Fibroblast of lung (primary cell): ENCODE results near the gene FAR1. TPM values are rescaled to one million over a fixed set of nuclear protein-coding genes. Genes with fewer than 3 reads are reported as not detected.

Experiments used
- DNase-seq, 2 donors: peaks; one replicate each; pipeline versions ENCODE4 v3.0.0 to v3.0.0-alpha.2; 2010; ENCODE audit warnings: low read depth in 2 of 2
- H2AFZ ChIP-seq: 2 replicates; pipeline ENCODE4 v1.5.1; 2012; ENCODE audit warnings: low read length, control low read depth, inconsistent platforms
- H3K27ac ChIP-seq: 2 replicates; pipeline ENCODE4 v1.5.1; 2011; ENCODE audit warnings: low read length, control low read depth; ENCODE audit not compliant: insufficient read depth
- H3K27me3 ChIP-seq: 2 replicates; pipeline ENCODE4 v1.5.1; 2011; ENCODE audit warnings: mild to moderate bottlenecking, low read length; ENCODE audit not compliant: control insufficient read depth, insufficient read depth
- H3K36me3 ChIP-seq: 2 replicates; pipeline ENCODE4 v1.5.1; 2011; ENCODE audit warnings: low read length; ENCODE audit not compliant: control insufficient read depth, insufficient read depth
- H3K4me1 ChIP-seq: 2 replicates; pipeline ENCODE4 v1.5.1; 2011; ENCODE audit warnings: low read length; ENCODE audit not compliant: control insufficient read depth, insufficient read depth; ENCODE audit errors: extremely low read depth
- H3K4me2 ChIP-seq: 2 replicates; pipeline ENCODE4 v1.5.1; 2011; ENCODE audit warnings: low read length, control low read depth; ENCODE audit not compliant: insufficient read depth; ENCODE audit errors: extremely low read depth
- H3K4me3 ChIP-seq, 4 experiments: fragments of 200-600 bp in 1 of 4; sonication (generic) in 1 of 4; replicated peaks in 1 of 4; 2 replicates each; pipeline ENCODE4 v1.5.1; 2011 to 2016; ENCODE audit warnings: low read length in 4 of 4, low read depth in 3 of 4, mild to moderate bottlenecking in 3 of 4, control low read depth in 2 of 4, inconsistent platforms in 1 of 4, mixed read lengths in 1 of 4; ENCODE audit not compliant: insufficient read depth in 1 of 4; ENCODE audit errors: control extremely low read depth in 1 of 4
- H3K79me2 ChIP-seq: 2 replicates; pipeline ENCODE4 v1.5.1; 2012; ENCODE audit warnings: mild to moderate bottlenecking, low read length, inconsistent platforms; ENCODE audit not compliant: control insufficient read depth, insufficient read depth
- H3K9ac ChIP-seq: 2 replicates; pipeline ENCODE4 v1.5.1; 2011; ENCODE audit warnings: mild to moderate bottlenecking, low read length, control low read depth; ENCODE audit not compliant: insufficient read depth
- H3K9me3 ChIP-seq: 2 replicates; pipeline ENCODE4 v1.5.1; 2012; ENCODE audit warnings: low read depth, low read length; ENCODE audit not compliant: control insufficient read depth, insufficient read depth
- H4K20me1 ChIP-seq: 2 replicates; pipeline ENCODE4 v1.5.1; 2011; ENCODE audit warnings: low read length; ENCODE audit not compliant: control insufficient read depth, insufficient read depth; ENCODE audit errors: extremely low read depth
- CTCF ChIP-seq, 2 donors: IDR thresholded peaks in 1 of 2; conservative IDR thresholded peaks in 1 of 2; 1 replicate in 1 of 2; 2 replicates in 1 of 2; pipeline ENCODE4 v1.5.1; 2011 to 2012; ENCODE audit warnings: low read length in 2 of 2, control low read depth in 1 of 2, inconsistent platforms in 1 of 2, low read depth in 1 of 2, mild to moderate bottlenecking in 1 of 2
- EZH2 ChIP-seq: IDR thresholded peaks from 2 replicates; pipeline ENCODE4 v1.5.1; 2012; ENCODE audit warnings: low read length, control low read depth, mild to moderate bottlenecking; ENCODE audit errors: missing control alignments
- polyA plus RNA-seq, 2 donors: library from polyadenylated mRNA; depleted of rRNA in 1 of 2; stranded (reverse) in 1 of 2; unstranded in 1 of 2; fragments of >200 nt; gene quantifications; 2 replicates each; pipeline ENCODE4 v1.2.1, GENCODE V29; 2011 to 2012; ENCODE audit warnings: missing spikeins in 1 of 2
- total RNA-seq: library from RNA; depleted of rRNA; stranded (reverse); fragments of >200 nt; gene quantifications from 2 replicates; pipeline ENCODE4 v1.2.1, GENCODE V29; 2014

Gene FAR1
- total and polyA plus RNA-seq, 2 donors (not counting 1 experiment from before 2014, with no cell fraction given), result 58.1 to 69.1 TPM

- Histone ChIP-seq H3K27ac (no peak overlapping the region), H3K9me3 (no peaks in the 10 kb centered on the region), H3K4me1 (no peaks in the 10 kb centered on the region), H3K4me3 (no peak overlapping the region), H3K9ac (no peak overlapping the region), H4K20me1 (no peaks in the 10 kb centered on the region), H3K79me2 (no peaks in the 10 kb centered on the region), H3K27me3 (no peaks in the 10 kb centered on the region), H3K36me3 (no peaks in the 10 kb centered on the region), H3K4me2 (no peak overlapping the region), H2AFZ (no peak overlapping the region)
- TF ChIP-seq EZH2 (no peak), CTCF (conservative IDR thresholded peaks at IDR 0.05 in 1 of 2, IDR thresholded peaks at IDR 0.05 in 1 of 2; ENCODE audit: low read depth in 1 of 2, low read length in 2 of 2) (no peak)
- DNase-seq, result peak; percentile 78 to 84
These were observed 48.9 kb downstream of the FAR1 start for GRCh38 chr11:13717331-13717730.

GRCh38 chr11:13718394-13718793 lies 49.9 kb downstream of the FAR1 start:
- no peaks in the 10 kb centered on the region for H3K79me2 ChIP-seq
- H3K27ac ChIP-seq, result no peak overlapping the region
- H2AFZ ChIP-seq, result no peak overlapping the region
- no peaks in the 10 kb centered on the region for H3K9me3 ChIP-seq
- H3K4me3 ChIP-seq, result no peak overlapping the region
- no peaks in the 10 kb centered on the region for H3K36me3 ChIP-seq
- no peaks in the 10 kb centered on the region for H3K4me1 ChIP-seq
- H3K4me2 ChIP-seq, result no peak overlapping the region
- H3K27me3 ChIP-seq, result no peaks in the 10 kb centered on the region
- no peak for DNase-seq
- H3K9ac ChIP-seq, result no peak overlapping the region
- H4K20me1 ChIP-seq, result no peaks in the 10 kb centered on the region
- TF ChIP-seq EZH2, result no peak
- no peak for TF ChIP-seq CTCF (conservative IDR thresholded peaks at IDR 0.05 in 1 of 2, IDR thresholded peaks at IDR 0.05 in 1 of 2; ENCODE audit: low read depth in 1 of 2, low read length in 2 of 2)

- no peak for TF ChIP-seq EZH2
- TF ChIP-seq CTCF (conservative IDR thresholded peaks at IDR 0.05 in 1 of 2, IDR thresholded peaks at IDR 0.05 in 1 of 2; ENCODE audit: low read depth in 1 of 2, low read length in 2 of 2), result no peak
- no peak overlapping the region for H3K9ac ChIP-seq
- DNase-seq, result no peak
These were observed 52.5 kb downstream of the FAR1 start for GRCh38 chr11:13720940-13721339.

More at GRCh38 chr11:13720940-13721339, 52.5 kb downstream of the FAR1 start:
- H3K27me3 ChIP-seq, result no peaks in the 10 kb centered on the region
- H3K27ac ChIP-seq, result no peak overlapping the region
- no peaks in the 10 kb centered on the region for H3K4me1 ChIP-seq
- no peak overlapping the region for H2AFZ ChIP-seq
- no peak overlapping the region for H3K4me3 ChIP-seq
- no peaks in the 10 kb centered on the region for H3K79me2 ChIP-seq
- no peaks in the 10 kb centered on the region for H4K20me1 ChIP-seq
- no peaks in the 10 kb centered on the region for H3K36me3 ChIP-seq
- no peak overlapping the region for H3K4me2 ChIP-seq
- no peaks in the 10 kb centered on the region for H3K9me3 ChIP-seq
